ENCODE data around the gene ARMC8.

ARMC8 gene

GRCh38 chr3:138157743-138158142, 29.4 kb upstream of the ARMC8 start:
- H3K9ac ChIP-seq (ENCODE audit: low read length): no peak overlapping the region
- no peak overlapping the region for H2AFZ ChIP-seq (ENCODE audit: low read length)

GRCh38 chr3:138165061-138165460, 22.0 kb upstream of the ARMC8 start:
- Histone ChIP-seq H3K4me2 (ENCODE audit: low read length) (no peak overlapping the region), H3K9ac (ENCODE audit: low read length) (no peak overlapping the region), H3K27me3 (ENCODE audit: insufficient read depth, low read length) (no peaks in the 10 kb centered on the region), H3K4me3 (ENCODE audit: low read depth, low read length, poor library complexity, severe bottlenecking) (no peak overlapping the region), H3K4me1 (ENCODE audit: insufficient read depth, low read length, severe bottlenecking) (no peaks in the 10 kb centered on the region), H3K36me3 (ENCODE audit: insufficient read depth, low read length) (peaks cover 86% of the 10 kb centered on the region), H3K27ac (ENCODE audit: low read depth, low read length, poor library complexity, severe bottlenecking) (no peak overlapping the region), H3F3A (ENCODE audit: insufficient read depth, low read length) (no peaks in the 10 kb centered on the region), H3K79me2 (ENCODE audit: insufficient read depth, low read length) (no peaks in the 10 kb centered on the region), H3K9me2 (ENCODE audit: low read depth, low read length) (no peaks in the 10 kb centered on the region), H2AFZ (ENCODE audit: low read length) (no peak overlapping the region), H3K9me3 (ENCODE audit: low read length) (no peaks in the 10 kb centered on the region), H4K20me1 (ENCODE audit: insufficient read depth, low read length) (no peaks in the 10 kb centered on the region)
- TF ChIP-seq, protein P1, sequence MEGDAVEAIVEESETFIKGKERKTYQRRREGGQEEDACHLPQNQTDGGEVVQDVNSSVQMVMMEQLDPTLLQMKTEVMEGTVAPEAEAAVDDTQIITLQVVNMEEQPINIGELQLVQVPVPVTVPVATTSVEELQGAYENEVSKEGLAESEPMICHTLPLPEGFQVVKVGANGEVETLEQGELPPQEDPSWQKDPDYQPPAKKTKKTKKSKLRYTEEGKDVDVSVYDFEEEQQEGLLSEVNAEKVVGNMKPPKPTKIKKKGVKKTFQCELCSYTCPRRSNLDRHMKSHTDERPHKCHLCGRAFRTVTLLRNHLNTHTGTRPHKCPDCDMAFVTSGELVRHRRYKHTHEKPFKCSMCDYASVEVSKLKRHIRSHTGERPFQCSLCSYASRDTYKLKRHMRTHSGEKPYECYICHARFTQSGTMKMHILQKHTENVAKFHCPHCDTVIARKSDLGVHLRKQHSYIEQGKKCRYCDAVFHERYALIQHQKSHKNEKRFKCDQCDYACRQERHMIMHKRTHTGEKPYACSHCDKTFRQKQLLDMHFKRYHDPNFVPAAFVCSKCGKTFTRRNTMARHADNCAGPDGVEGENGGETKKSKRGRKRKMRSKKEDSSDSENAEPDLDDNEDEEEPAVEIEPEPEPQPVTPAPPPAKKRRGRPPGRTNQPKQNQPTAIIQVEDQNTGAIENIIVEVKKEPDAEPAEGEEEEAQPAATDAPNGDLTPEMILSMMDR (IDR thresholded peaks at IDR 0.05; ENCODE audit: low read length): no peak
- no peak for TF ChIP-seq EZH2 (IDR thresholded peaks at IDR 0.05; ENCODE audit: borderline replicate concordance, low read length)

More at GRCh38 chr3:138157743-138158142, 29.4 kb upstream of the ARMC8 start:
- H3K4me3 ChIP-seq (ENCODE audit: low read depth, low read length, poor library complexity, severe bottlenecking): no peak overlapping the region
- H3K36me3 ChIP-seq (ENCODE audit: insufficient read depth, low read length): peaks cover 23% of the 10 kb centered on the region
- peaks cover 7% of the 10 kb centered on the region; the same call in 1 of the 2 replicates for H3K9me3 ChIP-seq (ENCODE audit: low read length)
- no peak overlapping the region for H3K27ac ChIP-seq (ENCODE audit: low read depth, low read length, poor library complexity, severe bottlenecking)
- H3K4me2 ChIP-seq (ENCODE audit: low read length): no peak overlapping the region
- no peaks in the 10 kb centered on the region for H3F3A ChIP-seq (ENCODE audit: insufficient read depth, low read length)
- no peaks in the 10 kb centered on the region for H3K79me2 ChIP-seq (ENCODE audit: insufficient read depth, low read length)
- H3K27me3 ChIP-seq (ENCODE audit: insufficient read depth, low read length): no peaks in the 10 kb centered on the region
- H3K4me1 ChIP-seq (ENCODE audit: insufficient read depth, low read length, severe bottlenecking): no peaks in the 10 kb centered on the region
- TF ChIP-seq, protein P1 (IDR thresholded peaks at IDR 0.05; ENCODE audit: low read length): no peak
- TF ChIP-seq EZH2 (IDR thresholded peaks at IDR 0.05; ENCODE audit: borderline replicate concordance, low read length): no peak
- H4K20me1 ChIP-seq (ENCODE audit: insufficient read depth, low read length): no peaks in the 10 kb centered on the region
- no peaks in the 10 kb centered on the region for H3K9me2 ChIP-seq (ENCODE audit: low read depth, low read length)

GRCh38 chr3:138172625-138173024, 14.5 kb upstream of the ARMC8 start:
- Histone ChIP-seq H3K9me3 (ENCODE audit: low read length) (no peaks in the 10 kb centered on the region), H3K27ac (ENCODE audit: low read depth, low read length, poor library complexity, severe bottlenecking) (no peak overlapping the region), H3K9me2 (ENCODE audit: low read depth, low read length) (no peaks in the 10 kb centered on the region), H3K27me3 (ENCODE audit: insufficient read depth, low read length) (no peaks in the 10 kb centered on the region), H3K4me2 (ENCODE audit: low read length) (no peak overlapping the region), H4K20me1 (ENCODE audit: insufficient read depth, low read length) (no peaks in the 10 kb centered on the region), H3K36me3 (ENCODE audit: insufficient read depth, low read length) (peaks cover 40% of the 10 kb centered on the region), H3K4me1 (ENCODE audit: insufficient read depth, low read length, severe bottlenecking) (peaks cover 21% of the 10 kb centered on the region), H3K4me3 (ENCODE audit: low read depth, low read length, poor library complexity, severe bottlenecking) (no peak overlapping the region), H3K79me2 (ENCODE audit: insufficient read depth, low read length) (no peaks in the 10 kb centered on the region), H2AFZ (ENCODE audit: low read length) (no peak overlapping the region), H3F3A (ENCODE audit: insufficient read depth, low read length) (no peaks in the 10 kb centered on the region), H3K9ac (ENCODE audit: low read length) (no peak overlapping the region)
- no peak for TF ChIP-seq EZH2 (IDR thresholded peaks at IDR 0.05; ENCODE audit: borderline replicate concordance, low read length)
- TF ChIP-seq, protein P1 (IDR thresholded peaks at IDR 0.05; ENCODE audit: low read length): no peak

Data from OCI-LY1 (cell line).